ENCODE results near the gene AATK.
"Not testable (repeated sequence)": the region's sequence is repeated elsewhere in the genome, so short reads cannot be mapped to it uniquely, and the experiment has no call there.

AATK gene

DNA sequence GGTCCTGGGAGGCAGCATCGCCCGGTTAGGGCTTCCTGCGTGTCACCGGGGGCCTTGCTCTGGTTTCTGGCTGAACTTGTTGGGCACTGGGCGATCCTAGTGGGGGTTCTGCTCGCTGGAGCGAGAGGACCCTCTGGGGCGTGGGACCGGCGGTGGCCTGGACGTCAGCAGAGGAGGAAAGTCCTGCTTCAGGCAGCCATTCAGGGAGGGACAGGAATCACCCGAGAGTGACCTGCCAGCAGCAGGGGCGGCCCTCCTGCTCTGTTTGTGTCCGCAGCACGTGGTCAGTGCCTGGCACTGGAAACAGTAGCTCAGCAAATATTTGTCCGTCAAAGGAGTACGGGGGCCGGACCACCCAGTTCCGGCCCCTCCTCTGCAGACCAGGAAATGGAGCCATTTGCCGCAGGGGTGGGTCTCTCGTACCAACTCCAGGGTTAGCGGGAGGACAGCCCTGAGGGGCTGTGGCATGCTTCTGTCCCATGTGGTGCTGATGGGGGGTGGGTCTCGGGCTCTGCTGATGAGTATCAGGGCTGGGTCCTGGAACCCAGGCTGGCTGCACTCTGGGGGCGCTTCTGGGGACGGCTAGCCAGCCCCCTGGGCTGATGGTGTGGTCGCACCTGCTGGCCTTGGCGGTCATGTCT, 82.8 kb downstream of the AATK start:
- no peak for DNase-seq

DNA sequence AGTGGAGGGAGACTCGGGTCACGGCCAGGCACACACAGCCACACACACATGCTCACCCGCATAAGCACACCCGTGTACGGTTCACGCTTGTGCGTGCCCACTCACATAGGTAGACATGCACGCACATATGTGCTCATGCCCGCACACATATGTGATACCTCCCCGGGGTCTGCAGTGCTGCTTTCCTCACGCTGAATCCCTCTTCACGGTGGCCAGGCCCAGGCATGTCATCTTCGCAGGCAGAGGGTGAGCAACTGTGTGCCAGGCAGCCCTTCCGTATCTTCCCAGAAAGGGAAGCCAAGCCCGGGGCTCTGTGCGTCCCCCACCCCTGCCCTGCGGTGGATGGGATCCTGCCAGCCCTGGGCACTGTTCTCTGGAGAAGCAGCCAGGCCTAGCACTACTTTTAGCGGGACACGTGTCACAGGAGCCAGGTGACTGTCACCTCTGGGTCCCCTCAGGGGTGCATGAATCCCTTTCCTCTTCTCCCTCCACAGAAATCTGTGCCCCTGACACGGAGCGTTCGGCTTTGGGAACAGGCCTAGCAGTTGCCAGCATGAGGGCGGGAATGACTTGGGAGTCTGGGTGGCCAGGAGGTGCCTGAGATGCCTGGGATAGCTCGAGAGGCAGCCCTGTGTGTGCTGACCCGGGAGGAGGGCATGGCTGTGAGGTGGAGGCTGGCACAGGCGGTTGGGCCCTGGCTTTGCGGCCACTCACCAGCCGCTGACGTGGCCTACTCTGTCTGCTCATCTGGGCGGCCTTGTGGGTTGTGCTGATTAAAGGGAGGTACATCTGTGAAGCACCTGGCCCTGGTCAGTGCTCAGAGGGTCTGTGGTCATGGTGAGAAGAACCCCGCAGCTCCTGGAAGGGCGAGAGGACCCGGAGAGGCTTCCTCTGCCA, 83.6 kb downstream of the AATK start:
- no peak for DNase-seq

DNA sequence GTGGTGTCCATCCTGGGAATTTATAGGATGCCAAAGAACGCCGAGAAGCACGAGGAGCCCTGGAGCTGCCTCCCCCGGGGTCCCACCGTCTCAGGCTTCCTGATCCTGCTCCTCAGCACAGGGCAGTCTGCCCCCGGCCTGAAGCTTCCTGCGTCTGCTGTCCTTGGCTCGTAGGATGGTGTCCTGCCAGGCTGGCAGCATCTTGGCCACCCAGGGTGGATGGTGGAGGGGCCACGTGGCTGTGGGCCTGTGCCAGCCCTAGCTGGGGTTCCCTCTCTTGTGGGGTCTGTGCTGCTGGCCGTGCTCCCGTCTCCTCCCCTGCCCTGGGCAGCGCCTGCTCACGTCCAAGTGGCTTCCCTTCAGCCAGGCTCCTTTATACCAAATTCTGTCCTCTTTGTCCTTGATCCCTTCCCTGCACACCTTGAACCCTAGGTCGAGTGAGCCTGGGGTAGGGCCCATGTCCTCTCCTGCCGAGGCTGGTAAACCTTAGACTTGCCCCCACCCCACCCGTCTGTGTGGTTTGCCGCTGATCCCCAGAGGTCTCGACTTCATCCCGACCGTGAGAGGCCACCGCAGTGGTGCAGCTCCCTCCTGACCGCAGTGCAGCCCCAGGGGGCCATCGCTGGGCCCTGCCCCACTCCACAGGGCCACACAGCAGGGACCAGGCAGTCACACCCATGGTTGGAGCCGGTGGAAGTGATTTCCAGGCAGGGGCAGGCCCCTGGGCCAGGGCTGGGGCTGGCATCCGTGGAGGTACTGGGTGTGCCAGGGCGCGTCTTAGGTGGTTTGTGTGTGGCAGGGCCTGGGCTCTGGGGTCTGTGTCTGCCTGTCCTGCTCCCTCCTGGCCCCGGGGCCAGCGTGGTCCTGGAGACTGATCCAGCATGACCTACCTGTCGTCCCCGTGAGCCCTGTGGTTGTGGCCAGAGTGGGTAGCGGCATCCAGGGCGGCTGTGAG, 84.5 kb downstream of the AATK start:
- DNase-seq, result no peak

DNA sequence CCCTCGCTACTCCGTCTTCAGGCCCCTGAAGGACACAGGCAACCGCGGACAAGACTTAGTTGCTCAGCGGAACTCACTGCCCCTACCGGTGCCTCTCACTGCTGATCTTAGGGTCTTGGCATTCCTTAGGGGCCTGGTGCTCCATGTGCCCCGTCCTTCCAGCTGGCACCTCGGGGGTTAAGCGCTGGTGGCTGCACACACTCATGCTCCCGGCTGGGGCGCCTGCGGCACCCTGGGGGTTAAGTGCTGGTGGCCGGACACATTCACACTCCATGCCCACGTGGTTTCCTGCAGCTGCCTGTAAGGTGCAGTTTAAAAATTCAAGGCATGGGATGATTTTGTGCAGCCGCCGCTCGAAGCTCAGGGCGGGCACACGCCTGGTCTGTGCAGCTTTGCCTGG, 86.0 kb downstream of the AATK start:
- DNase-seq, result no peak

DNA sequence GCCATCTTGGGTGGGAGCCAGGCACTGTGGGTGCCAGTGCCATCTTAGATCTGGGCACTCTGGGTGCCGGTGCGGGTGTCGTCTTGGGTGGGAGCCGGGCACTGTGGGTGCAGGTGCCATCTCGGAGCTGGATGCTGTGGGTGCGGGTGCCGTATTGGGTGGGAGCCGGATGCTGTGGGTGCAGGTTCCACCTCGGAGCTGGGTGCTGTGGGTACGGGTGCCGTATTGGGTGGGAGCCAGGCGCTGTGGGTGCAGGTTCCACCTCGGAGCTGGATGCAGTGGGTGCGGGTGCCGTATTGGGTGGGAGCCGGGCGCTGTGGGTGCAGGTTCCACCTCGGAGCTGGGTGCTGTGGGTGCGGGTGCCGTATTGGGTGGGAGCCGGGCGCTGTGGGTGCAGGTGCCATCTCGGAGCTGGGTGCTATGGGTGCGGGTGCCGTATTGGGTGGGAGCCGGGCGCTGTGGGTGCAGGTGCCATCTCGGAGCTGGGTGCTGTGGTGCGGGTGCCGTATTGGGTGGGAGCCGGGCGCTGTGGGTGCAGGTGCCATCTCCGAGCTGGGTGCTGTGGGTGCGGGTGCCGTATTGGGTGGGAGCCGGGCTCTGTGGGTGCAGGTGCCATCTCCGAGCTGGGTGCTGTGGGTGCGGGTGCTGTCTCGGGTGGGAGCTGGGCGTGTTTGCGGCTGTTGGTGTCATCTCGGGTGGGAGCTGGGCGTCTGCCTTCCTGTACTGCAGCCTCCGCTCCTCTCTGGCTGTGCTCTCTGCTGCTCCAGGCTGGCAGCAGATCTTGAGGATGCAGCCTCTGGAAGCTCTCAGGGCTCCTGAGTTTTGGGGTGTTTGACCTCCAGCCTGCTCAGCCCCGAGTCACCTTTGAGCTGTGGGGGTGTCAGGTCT, 87.8 kb downstream of the AATK start:
- DNase-seq, result not testable (repeated sequence)

DNA sequence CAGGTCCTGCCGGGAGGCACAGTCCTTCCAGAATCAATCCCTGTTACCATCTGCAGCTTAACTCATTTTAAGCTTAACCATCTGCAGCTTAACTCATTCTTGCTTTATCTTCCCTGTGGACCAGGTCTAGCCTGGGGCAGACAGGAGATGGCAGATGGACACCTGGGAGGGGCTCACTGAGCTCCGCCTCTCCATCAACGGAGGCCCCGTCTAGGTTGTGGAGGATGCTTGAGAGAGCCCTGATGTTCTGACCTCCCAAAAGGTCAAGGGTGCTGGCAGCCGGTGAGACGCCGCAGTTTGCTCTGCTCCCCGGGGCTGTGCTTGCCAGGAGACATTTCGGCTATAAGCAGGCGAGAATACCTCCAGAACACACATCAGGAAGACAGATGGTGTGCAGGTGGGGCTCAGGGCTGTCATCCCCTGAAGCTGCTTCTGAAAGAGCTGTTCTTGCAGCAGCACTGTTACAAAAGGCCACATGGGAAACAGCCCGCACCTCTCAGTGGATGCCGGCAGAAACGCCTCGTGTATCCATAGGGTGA, 89.8 kb downstream of the AATK start:
- no peak for DNase-seq

DNA sequence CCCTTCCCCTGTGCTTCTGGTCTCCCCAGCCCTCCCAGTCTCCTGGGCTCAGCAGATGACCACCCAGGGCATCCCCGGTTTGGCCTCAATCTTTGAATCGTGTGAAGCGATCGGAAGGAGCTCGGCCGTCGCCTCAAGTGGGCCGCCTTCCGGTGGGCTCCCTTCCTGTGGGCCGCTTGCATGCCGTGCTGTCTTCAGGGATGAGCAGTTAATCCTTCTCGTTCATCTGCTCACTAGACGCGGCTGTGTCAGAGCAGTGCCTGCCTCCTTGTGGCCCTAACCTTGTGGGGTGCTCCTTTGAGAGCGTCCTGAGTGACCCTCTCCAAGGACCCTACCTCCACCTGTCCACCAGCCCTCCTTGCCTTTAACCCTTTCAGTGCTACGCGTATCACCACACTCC, 90.7 kb downstream of the AATK start:
- no peak for DNase-seq

DNA sequence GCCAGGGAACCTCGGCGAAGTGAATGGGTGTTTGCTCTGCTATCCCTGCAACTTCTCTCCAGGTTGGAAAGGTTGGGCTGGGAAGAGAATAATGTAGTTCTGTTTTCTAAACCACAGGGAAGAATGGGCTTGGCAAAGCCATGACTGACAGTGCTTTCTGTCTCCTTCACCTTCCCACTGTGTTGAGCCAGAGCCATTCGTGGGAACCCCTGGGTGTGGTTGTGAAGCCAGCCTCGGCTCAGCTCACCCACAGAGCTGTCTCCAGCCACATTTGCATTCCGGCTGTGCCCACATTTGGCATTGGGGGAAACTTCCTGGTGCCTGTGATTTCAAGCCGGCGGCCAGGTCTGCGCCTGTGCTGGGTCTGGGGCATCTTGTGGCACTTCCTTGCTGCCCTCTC, 91.1 kb downstream of the AATK start:
- no peak for DNase-seq

DNA sequence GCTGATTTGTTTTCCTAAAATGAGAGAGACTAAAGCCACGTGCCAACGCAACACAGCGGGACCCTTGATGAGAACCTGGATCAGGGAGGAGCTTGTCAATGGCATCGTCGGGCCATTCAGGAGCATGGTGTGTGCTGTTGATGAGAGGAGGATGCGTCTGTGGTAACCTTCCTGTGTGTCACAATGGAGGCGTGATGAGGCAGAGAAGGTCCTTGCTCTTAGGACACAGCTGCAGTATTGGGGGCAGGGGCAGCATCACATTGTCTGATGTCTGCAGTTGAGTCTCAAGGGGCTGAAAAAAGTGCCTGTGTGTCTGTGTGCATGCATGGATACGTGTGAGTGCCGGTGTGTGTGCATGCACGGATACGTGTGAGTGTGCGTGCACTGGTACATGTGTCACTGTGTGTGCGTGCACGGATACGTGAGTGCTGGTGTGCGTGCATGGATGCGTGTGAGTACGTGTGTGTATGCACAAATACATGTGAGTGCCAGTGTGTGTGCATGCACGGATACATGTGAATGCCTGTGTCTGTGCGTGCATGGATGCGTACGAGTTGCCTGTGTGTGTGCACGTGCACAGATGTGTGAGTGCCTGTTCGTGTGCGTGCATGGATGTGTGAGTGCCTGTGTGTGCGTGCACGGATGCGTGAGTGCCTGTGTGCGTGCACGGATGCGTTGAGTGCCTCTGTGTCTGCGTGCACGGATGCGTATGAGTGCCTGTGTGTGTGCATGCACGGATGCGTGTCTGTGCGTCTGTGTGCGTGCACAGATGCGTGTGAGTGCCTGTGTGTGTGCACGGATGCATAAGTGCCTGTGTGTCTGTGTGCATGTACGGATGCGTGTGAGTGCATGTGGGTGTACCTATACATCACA, 91.8 kb downstream of the AATK start:
- DNase-seq, result no peak

DNA sequence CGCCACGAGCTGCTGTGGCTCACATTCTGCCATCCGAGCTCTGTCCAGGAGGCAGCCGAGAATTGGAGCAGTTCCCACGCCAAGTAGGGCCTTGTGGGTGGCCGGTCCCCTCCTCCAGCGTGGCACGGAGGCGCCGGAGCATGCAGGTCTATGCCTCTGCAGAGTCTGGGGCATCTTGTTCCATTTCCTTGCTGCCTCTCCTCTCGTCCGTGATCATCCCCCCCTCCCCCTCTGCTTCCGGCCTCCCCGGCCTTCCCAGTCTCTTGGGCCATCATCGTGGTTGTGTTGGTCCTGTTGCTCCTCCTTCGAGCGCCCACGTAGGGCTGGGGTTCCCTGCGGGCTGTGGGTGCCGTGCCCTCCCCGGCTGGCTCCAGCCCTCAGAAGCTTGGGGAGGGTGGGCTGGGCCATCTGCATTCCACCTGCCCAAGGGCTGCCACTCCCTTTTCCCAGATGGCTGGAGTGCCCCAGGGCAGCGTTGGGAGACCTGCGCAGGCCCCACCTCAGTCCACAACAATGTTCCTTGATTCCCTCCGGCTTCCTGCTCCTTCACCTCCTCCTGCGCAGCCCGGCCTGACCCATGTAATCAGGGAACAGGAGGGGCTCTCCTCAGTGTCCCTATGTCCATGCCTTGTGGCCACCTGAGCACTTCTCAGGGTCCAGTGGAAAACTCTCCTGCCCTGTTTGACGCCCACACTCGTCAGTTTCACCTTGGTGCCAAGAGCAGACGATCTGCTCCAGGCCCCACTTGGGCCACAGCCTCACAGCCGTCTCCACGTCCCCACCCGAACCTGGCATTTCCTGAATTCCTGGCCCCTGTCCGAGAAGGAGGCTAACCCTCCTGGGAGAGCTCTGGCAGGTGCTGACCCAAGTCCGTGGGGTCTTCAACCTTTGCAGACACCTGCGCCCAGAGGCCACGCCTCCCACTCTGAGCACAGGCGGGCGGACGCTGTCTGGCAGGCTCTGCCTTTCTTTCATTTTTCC, 94.0 kb downstream of the AATK start:
- no peak for DNase-seq

DNA sequence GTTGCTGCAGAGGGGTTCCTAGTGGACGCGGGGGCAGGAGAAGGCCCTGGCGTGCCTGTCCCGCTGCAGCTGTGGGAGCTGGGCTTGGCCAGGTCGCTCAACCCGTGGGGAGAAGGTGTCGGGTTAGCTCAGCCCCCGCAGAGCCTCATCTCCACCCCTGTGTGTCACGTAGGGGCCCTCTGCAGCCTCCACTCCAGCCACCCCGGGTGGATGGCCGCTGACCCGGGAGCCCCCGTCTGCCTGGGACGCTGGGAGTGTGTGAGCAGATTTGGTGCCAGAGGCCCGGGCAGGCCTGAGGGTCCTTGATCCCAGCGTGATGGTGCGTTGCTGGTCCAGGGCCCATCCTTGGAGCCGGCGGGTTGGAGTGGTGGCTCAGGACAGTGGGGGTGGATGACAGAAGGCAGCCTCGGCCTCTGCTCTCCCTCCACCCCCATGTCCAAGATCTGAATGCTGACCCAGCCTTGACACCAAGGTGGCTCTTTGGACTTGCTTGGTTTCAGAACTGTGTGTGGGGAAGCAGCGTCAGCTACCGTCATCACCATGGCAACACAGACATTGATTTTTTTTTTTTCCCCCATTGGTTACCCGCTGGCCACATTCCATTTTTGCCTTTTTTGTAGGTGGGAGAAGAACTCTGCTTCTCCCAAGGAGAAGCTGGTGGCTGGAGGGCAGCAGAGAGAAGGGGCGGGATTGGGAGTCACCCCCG, 95.3 kb downstream of the AATK start:
- no peak for DNase-seq

DNA sequence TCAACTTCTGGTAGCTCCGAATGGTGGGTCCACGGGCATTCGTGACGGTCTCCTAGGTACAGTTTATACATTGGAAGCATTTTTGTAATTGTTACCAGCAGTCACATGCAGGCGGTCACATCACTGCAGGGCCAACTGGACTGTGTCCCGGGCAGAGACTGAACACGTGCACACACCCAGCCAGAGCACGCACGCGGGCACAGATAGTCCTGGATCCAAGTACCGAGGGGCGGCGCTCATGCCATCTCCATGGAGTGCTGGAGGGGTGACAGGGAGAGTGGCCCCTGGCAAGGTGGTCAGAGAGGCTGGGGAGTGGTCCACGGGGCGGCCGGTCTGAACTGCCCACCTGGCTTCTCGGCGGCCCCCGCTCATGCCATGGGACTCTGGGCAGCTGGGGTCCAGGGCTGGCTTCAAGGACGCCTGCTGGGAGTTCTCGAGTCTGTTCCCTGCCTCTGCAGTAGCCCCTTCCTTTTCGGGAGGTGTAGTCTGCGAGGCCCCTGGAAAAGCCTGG, 96.8 kb downstream of the AATK start:
- DNase-seq, result no peak

DNA sequence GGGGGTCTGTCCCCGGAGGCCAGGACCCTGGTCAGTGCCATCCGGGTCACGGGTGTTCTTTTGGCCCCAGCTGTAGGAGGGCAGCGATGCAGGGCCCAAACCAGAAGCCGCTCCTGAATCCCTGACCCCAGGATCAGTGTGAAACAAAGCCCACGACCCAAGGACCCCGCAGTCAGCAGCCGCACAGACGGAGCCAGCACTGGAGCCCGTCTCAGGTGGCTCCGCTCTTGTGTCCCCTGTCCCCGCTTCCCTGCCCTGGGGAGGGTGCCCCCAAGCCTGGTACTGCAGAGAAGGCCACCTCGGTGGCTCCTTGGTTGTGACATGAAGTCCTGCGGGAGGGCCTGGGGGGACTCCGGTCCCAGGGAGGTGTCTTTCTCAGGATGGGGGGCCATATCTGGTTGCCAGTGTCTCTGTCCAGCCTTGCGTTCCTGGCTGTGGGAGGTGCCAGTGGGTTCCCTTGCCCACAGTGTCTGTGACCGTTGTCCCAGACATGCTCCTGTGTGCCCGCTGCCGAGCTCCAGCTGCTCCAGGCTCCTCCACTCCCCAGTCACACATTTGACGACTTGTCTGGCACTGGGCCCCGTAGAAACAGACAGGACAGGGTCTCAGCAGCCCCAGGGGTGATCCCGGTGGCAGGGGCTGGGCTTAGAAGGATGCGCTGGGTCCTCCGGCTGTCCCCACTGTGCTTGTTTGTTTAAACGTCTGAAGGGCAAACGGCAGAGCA, 97.4 kb downstream of the AATK start:
- no peak for DNase-seq

DNA sequence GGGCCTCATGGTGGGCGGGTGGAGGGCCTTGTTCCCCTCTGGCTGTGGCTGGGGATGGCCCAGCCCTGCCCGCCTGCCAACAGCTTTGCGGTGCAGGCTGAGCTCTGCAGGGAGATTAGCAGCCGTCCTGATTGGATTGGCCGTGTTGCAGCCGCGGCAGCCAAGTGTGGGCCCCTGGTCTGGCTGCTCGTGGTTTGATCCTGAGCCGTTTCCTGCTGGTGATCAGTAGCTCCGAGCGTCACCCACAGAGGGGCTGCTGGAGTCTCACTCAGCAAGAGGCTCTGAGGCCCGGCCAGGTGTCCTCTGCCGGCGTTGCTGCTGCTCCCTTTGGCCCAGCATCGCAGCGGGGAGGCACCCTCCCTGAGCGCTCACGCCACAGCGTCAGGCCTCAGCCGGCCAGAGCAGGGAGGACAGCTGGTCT, 98.6 kb downstream of the AATK start:
- DNase-seq, result no peak
